Activated CD4-positive, CD25-positive, alpha-beta regulatory T cell (primary cell): Measurements from ENCODE around the gene IL1F10.

ENCODE experiments used
- DNase-seq, 4 experiments: peaks; one replicate each; lab custom pipeline; 2025; lab: John Stamatoyannopoulos, UW

IL1F10 gene

GRCh38 chr2:113112871-113113270 is 45.1 kb downstream of the IL1F10 start:
- no peak for DNase-seq

- DNase-seq = no peak
These were observed 46.0 kb downstream of the IL1F10 start for GRCh38 chr2:113113807-113114206.

GRCh38 chr2:113114224-113114945 is 46.6 kb downstream of the IL1F10 start:
- no peak for DNase-seq

- DNase-seq = no peak
These were observed 47.2 kb downstream of the IL1F10 start for GRCh38 chr2:113114996-113115395.

- DNase-seq = no peak
These were observed 48.6 kb downstream of the IL1F10 start for GRCh38 chr2:113116100-113116958.

- DNase-seq = no peak
These were observed 49.9 kb downstream of the IL1F10 start for GRCh38 chr2:113117541-113118262.

GRCh38 chr2:113118263-113118657 is 50.5 kb downstream of the IL1F10 start:
- no peak for DNase-seq

GRCh38 chr2:113119111-113119510 is 51.3 kb downstream of the IL1F10 start:
- DNase-seq = no peak

GRCh38 chr2:113120861-113121260 is 53.1 kb downstream of the IL1F10 start:
- DNase-seq = no peak

- DNase-seq = no peak
These were observed 54.6 kb downstream of the IL1F10 start for GRCh38 chr2:113122364-113122763.

GRCh38 chr2:113123726-113124125 is 56.0 kb downstream of the IL1F10 start:
- no peak for DNase-seq

- DNase-seq = no peak
These were observed 56.6 kb downstream of the IL1F10 start for GRCh38 chr2:113124181-113124961.
